Measurements from ENCODE around the gene AFG1L.

AFG1L gene

GRCh38 chr6:108555399-108556052 lies 260.7 kb downstream of the AFG1L start:
- Histone ChIP-seq H3K27ac (replicated peaks) (no peak overlapping the region), H3K27me3 (ENCODE audit: insufficient read depth, poor library complexity, severe bottlenecking) (no peaks in the 10 kb centered on the region), H3K4me3 (replicated peaks; ENCODE audit: insufficient read depth, low read length) (no peak overlapping the region)
- TF ChIP-seq CTCF (IDR thresholded peaks at IDR 0.05; ENCODE audit: insufficient read depth, low read length) = no peak
- no peak for DNase-seq (ENCODE audit: low read depth in 1 of 2, low spot score in 1 of 2)

GRCh38 chr6:108556250-108556649 lies 261.4 kb downstream of the AFG1L start:
- peak in 1 of 2 experiments; percentile 12 for DNase-seq (ENCODE audit: low read depth in 1 of 2, low spot score in 1 of 2)
- Histone ChIP-seq H3K4me3 (replicated peaks; ENCODE audit: insufficient read depth, low read length) (no peak overlapping the region), H3K27me3 (ENCODE audit: insufficient read depth, poor library complexity, severe bottlenecking) (no peaks in the 10 kb centered on the region), H3K27ac (replicated peaks) (no peak overlapping the region)
- TF ChIP-seq POLR2AphosphoS5 (IDR thresholded peaks at IDR 0.05; ENCODE audit: low read depth) = no peak
- no peak for TF ChIP-seq CTCF (IDR thresholded peaks at IDR 0.05; ENCODE audit: insufficient read depth, low read length)

GRCh38 chr6:108556866-108557493 lies 262.1 kb downstream of the AFG1L start:
- Histone ChIP-seq H3K27ac (replicated peaks) (peak overlapping the region; percentile 73), H3K27me3 (ENCODE audit: insufficient read depth, poor library complexity, severe bottlenecking) (no peaks in the 10 kb centered on the region), H3K4me3 (replicated peaks; ENCODE audit: insufficient read depth, low read length) (peak overlapping the region; percentile 89)
- TF ChIP-seq SPI1 (IDR thresholded peaks at IDR 0.05; ENCODE audit: borderline replicate concordance, low read depth) (no peak), GABPA (IDR thresholded peaks at IDR 0.05; ENCODE audit: low read depth) (no peak), POLR2AphosphoS5 (IDR thresholded peaks at IDR 0.05; ENCODE audit: low read depth) (no peak), REST (IDR thresholded peaks at IDR 0.05; ENCODE audit: insufficient replicate concordance, low read depth) (no peak), CTCF (IDR thresholded peaks at IDR 0.05; ENCODE audit: insufficient read depth, low read length) (no peak)
- DNase-seq (ENCODE audit: low read depth in 1 of 2, low spot score in 1 of 2) = no peak

GRCh38 chr6:108557494-108558371 lies 262.9 kb downstream of the AFG1L start:
- H3K27me3 ChIP-seq (ENCODE audit: insufficient read depth, poor library complexity, severe bottlenecking) = no peaks in the 10 kb centered on the region
- DNase-seq (ENCODE audit: low read depth in 1 of 2, low spot score in 1 of 2) = peak; percentile 54 to 61
- TF ChIP-seq CTCF (IDR thresholded peaks at IDR 0.05; ENCODE audit: insufficient read depth, low read length) = no peak
- TF ChIP-seq REST (IDR thresholded peaks at IDR 0.05; ENCODE audit: insufficient replicate concordance, low read depth) = peak; percentile 21
- TF ChIP-seq POLR2AphosphoS5 (IDR thresholded peaks at IDR 0.05; ENCODE audit: low read depth) = peak; percentile 45; the same call in 1 of the 2 replicates
- no peak for TF ChIP-seq GABPA (IDR thresholded peaks at IDR 0.05; ENCODE audit: low read depth)
- peak overlapping the region; percentile 89 for H3K4me3 ChIP-seq (replicated peaks; ENCODE audit: insufficient read depth, low read length)
- H3K27ac ChIP-seq (replicated peaks) = peak overlapping the region; percentile 94

All from HL-60 (cell line).